GM12878 (cell line): Measurements from ENCODE around the gene TSHZ2. TPM values are rescaled to one million over a fixed set of nuclear protein-coding genes. Genes with fewer than 3 reads are reported as not detected.

ENCODE experiments used
- ATAC-seq: fragments of 200-7000 bp; cut with Tn5 transposase; 3 replicates; pipeline ENCODE4 v1.9.1; 2020; ENCODE audit warnings: mild to moderate bottlenecking, moderate library complexity
- BruUV-seq: library from RNA; stranded (reverse); fragments of 400-500 nt; replicated peaks from 2 replicates; lab custom pipeline; 2021; lab: Mats Ljungman, UMichigan
- CTCF ChIA-PET: fragments of 300-600 bp; sonication (Branson Sonifier 250); formaldehyde crosslinking; extraction: SDS; loops from one replicate; lab custom pipeline; 2021; ENCODE audit warnings: inconsistent platforms; lab: Yijun Ruan, JAX
- POLR2A ChIA-PET: fragments of 350-600 bp; formaldehyde crosslinking; extraction: SDS; loops from one replicate; lab custom pipeline; 2021; ENCODE audit warnings: inconsistent platforms; lab: Charles Lee
- RAD21 ChIA-PET: fragments of 300-600 bp; sonication (Branson Sonifier 250); formaldehyde crosslinking; loops from one replicate; lab custom pipeline; 2023; ENCODE audit warnings: antibody characterized with exemption; ENCODE audit not compliant: unreplicated experiment; lab: Charles Lee
- SMC1A ChIA-PET: fragments of 300-600 bp; sonication (Branson Sonifier 250); formaldehyde crosslinking; loops from one replicate; lab custom pipeline; 2023; ENCODE audit not compliant: unreplicated experiment, uncharacterized antibody; lab: Charles Lee
- DNase-seq: peaks from one replicate; pipeline ENCODE4 v3.0.0-alpha.2; 2011; ENCODE audit warnings: low read depth, low spot score
- FAIRE-seq: peaks from 3 replicates; lab custom pipeline; 2011; peaks lifted over from hg19 to GRCh38; lab: Jason Lieb, UNC
- H2AFZ ChIP-seq: 2 replicates; pipeline ENCODE4 v1.6.0; 2011; ENCODE audit warnings: low read depth, low read length, control low read depth; ENCODE audit not compliant: control insufficient read depth
- H3K27ac ChIP-seq: 2 replicates; pipeline ENCODE4 v1.5.1; 2011; ENCODE audit warnings: control low read depth; ENCODE audit not compliant: control insufficient read depth, insufficient read depth
- H3K27me3 ChIP-seq, 2 experiments: replicated peaks in 1 of 2; 2 replicates each; pipeline versions ENCODE4 v1.6.0 to v1.6.1; 2011; ENCODE audit warnings: low read length in 1 of 2; ENCODE audit not compliant: control insufficient read depth in 2 of 2, insufficient read depth in 2 of 2
- H3K36me3 ChIP-seq, 2 experiments: 2 replicates each; pipeline ENCODE4 v1.5.1; 2011; ENCODE audit warnings: low read length in 1 of 2; ENCODE audit not compliant: control insufficient read depth in 2 of 2, insufficient read depth in 2 of 2
- H3K4me1 ChIP-seq: 2 replicates; pipeline ENCODE4 v1.6.1; 2011; ENCODE audit warnings: mild to moderate bottlenecking, low read length, moderate library complexity, mixed read lengths; ENCODE audit not compliant: control insufficient read depth, insufficient read depth
- H3K4me2 ChIP-seq: 2 replicates; pipeline ENCODE4 v1.6.0; 2011; ENCODE audit warnings: control low read depth; ENCODE audit not compliant: control insufficient read depth, insufficient read depth
- H3K4me3 ChIP-seq: fragments of 200-600 bp; sonication (generic); 2 replicates; pipeline ENCODE4 v1.5.1; 2016
- H3K79me2 ChIP-seq: 2 replicates; pipeline ENCODE4 v1.6.0; 2011; ENCODE audit warnings: low read length; ENCODE audit not compliant: control insufficient read depth, insufficient read depth
- H3K9ac ChIP-seq: 2 replicates; pipeline ENCODE4 v1.8.0; 2011; ENCODE audit warnings: low read length, control low read depth, mixed read lengths; ENCODE audit not compliant: control insufficient read depth, insufficient read depth
- H3K9me3 ChIP-seq: replicated peaks from 3 replicates; pipeline ENCODE4 v1.5.1; 2011; ENCODE audit warnings: mild to moderate bottlenecking, low read length; ENCODE audit not compliant: control insufficient read depth, insufficient read depth
- H4K20me1 ChIP-seq: 2 replicates; pipeline ENCODE4 v1.6.0; 2011; ENCODE audit not compliant: control insufficient read depth, insufficient read depth
- CBX3 ChIP-seq: fragments of 200-600 bp; sonication (generic); IDR thresholded peaks from 2 replicates; pipeline ENCODE4 v1.6.1; 2016; ENCODE audit warnings: low read depth, borderline replicate concordance
- CREB1 ChIP-seq: IDR thresholded peaks from 2 replicates; pipeline ENCODE4 v1.6.1; 2012; ENCODE audit warnings: low read depth, mild to moderate bottlenecking, inconsistent platforms
- E2F8 ChIP-seq: fragments of 450-650 bp; IDR thresholded peaks from 2 replicates; pipeline ENCODE4 v1.6.1; 2018; ENCODE audit warnings: mild to moderate bottlenecking, low read depth, moderate library complexity; ENCODE audit not compliant: partially characterized antibody
- FOS ChIP-seq: IDR thresholded peaks from 3 replicates; pipeline ENCODE4 v1.6.1; 2011; ENCODE audit warnings: borderline replicate concordance; ENCODE audit not compliant: insufficient read length; ENCODE audit errors: extremely low read depth
- HDGF ChIP-seq: fragments of 450-650 bp; IDR thresholded peaks from 2 replicates; pipeline ENCODE4 v1.6.1; 2016; ENCODE audit warnings: antibody characterized with exemption
- PAX8 ChIP-seq: fragments of 450-650 bp; IDR thresholded peaks from 2 replicates; pipeline ENCODE4 v1.6.1; 2017; ENCODE audit warnings: mild to moderate bottlenecking, moderate library complexity
- RAD51 ChIP-seq: fragments of 450-650 bp; IDR thresholded peaks from 2 replicates; pipeline ENCODE4 v1.6.1; 2016; ENCODE audit warnings: moderate library complexity, mild to moderate bottlenecking, inconsistent platforms
- RUNX3 ChIP-seq: IDR thresholded peaks from 2 replicates; pipeline ENCODE4 v1.6.1; 2012; ENCODE audit warnings: low read length, inconsistent platforms
- USF1 ChIP-seq: IDR thresholded peaks from 2 replicates; pipeline ENCODE4 v1.6.1; 2011; ENCODE audit warnings: borderline replicate concordance, low read depth, mild to moderate bottlenecking, moderate library complexity, mixed read lengths, low read length; ENCODE audit not compliant: insufficient read depth; ENCODE audit errors: extremely low read length
- ZNF24 ChIP-seq: fragments of 450-650 bp; IDR thresholded peaks from 2 replicates; pipeline ENCODE4 v1.6.1; 2017; ENCODE audit warnings: antibody characterized with exemption, mild to moderate bottlenecking
- ZZZ3 ChIP-seq: IDR thresholded peaks from 2 replicates; pipeline ENCODE4 v1.6.1; 2011; ENCODE audit warnings: low read depth; ENCODE audit not compliant: control insufficient read depth, insufficient read length
- WGBS: methylation state at CpG from one replicate; pipeline ENCODE4 v1.1.6; 2016; ENCODE audit warnings: low lambda C conversion rate; ENCODE audit not compliant: insufficient replicate concordance, insufficient coverage; ENCODE audit errors: missing lambda C conversion rate; 5-methylcytosine and 5-hydroxymethylcytosine counted together
- in situ Hi-C: fragments of 300-500 bp; cut with MboI; formaldehyde crosslinking; loops from 9 replicates; pipeline ENCODE4 v1.14.3; 2018; ENCODE audit warnings: mixed read lengths
- intact Hi-C: fragments of 100-400 bp; cut with micrococcal nuclease; formaldehyde crosslinking; loops from one replicate; pipeline ENCODE4 v1.14.2; 2022; ENCODE audit not compliant: unreplicated experiment
- polyA plus RNA-seq, 11 experiments: library from polyadenylated mRNA; depleted of rRNA in 4 of 11; unstranded in 6 of 11; stranded (reverse) in 5 of 11; fragments of >200 nt; fragmentation: Nextera tagmentation in 4 of 11; fragmentation: Illumina TruSeq in 1 of 11; extraction: Ambion mirVana in 4 of 11; extraction: Trizol in 1 of 11; gene quantifications; 1 replicate in 1 of 11; 2 replicates in 10 of 11; pipeline versions ENCODE4 v1.2.1 to v1.2.3, GENCODE V29; 2011 to 2016; ENCODE audit warnings: inconsistent platforms in 2 of 11, missing spikeins in 2 of 11, low read depth in 1 of 11
- total RNA-seq, 4 experiments: library from RNA; depleted of rRNA in 3 of 4; stranded (reverse); fragments of >200 nt in 3 of 4; fragmentation: Illumina TruSeq in 1 of 4; extraction: Trizol in 1 of 4; gene quantifications; 2 replicates each; pipeline versions ENCODE4 v1.2.1 to v1.2.3, GENCODE V29; 2013 to 2021

The TSHZ2 gene
- total and polyA plus RNA-seq, 10 of the 15 experiments (the other 5 are each of a cell fraction or from before 2014, with no cell fraction given), result 0.01 to 0.86 (median 0.13) TPM; not detected in 2

GRCh38 chr20:52926505-52926904 is 45.7 kb upstream of the TSHZ2 start:
- ChIA-PET CTCF (no interaction called here), POLR2A (no interaction called here), RAD21 (no interaction called here), SMC1A (no interaction called here)
- Histone ChIP-seq H3K4me3 (no peak overlapping the region), H3K36me3 (no peaks in the 10 kb centered on the region), H3K4me1 (no peaks in the 10 kb centered on the region), H3K79me2 (no peaks in the 10 kb centered on the region), H3K4me2 (no peak overlapping the region), H2AFZ (no peak overlapping the region), H4K20me1 (no peaks in the 10 kb centered on the region), H3K27me3 (no peaks in the 10 kb centered on the region), H3K9ac (no peak overlapping the region), H3K27ac (no peak overlapping the region), H3K9me3 (no peaks in the 10 kb centered on the region)
- no peak for ATAC-seq
- DNase-seq, result no peak
- 0% methylated on average over 1 of the region's 1 CpG for WGBS
- TF ChIP-seq FOS, result no peak
- no peak for TF ChIP-seq ZNF24
- TF ChIP-seq RUNX3, result no peak
- no peak for TF ChIP-seq USF1
- TF ChIP-seq PAX8, result no peak
- no peak for TF ChIP-seq CREB1
- TF ChIP-seq E2F8, result no peak
- TF ChIP-seq HDGF, result no peak
- TF ChIP-seq CBX3, result no peak
- no peak for TF ChIP-seq ZZZ3
- no peak for TF ChIP-seq RAD51
- in situ Hi-C loops, result no loop called here
- intact Hi-C loops, result no loop called here
- no peak for FAIRE-seq
- BruUV-seq, result no TSS peak
